Nephron progenitor cell (in vitro differentiated cells): Measurements from ENCODE around the gene CERS1.

Source experiments
- DNase-seq: peaks from one replicate; pipeline ENCODE4 v3.0.0; 2021
- H3K27ac Mint-ChIP-seq: 2 replicates; pipeline ENCODE4 v1.8.0; 2021; ENCODE audit warnings: mild to moderate bottlenecking, moderate library complexity, mixed read lengths
- H3K27me3 Mint-ChIP-seq: 2 replicates; pipeline ENCODE4 v1.8.0; 2021; ENCODE audit warnings: mild to moderate bottlenecking, low read depth, mixed read lengths; ENCODE audit not compliant: poor library complexity
- H3K36me3 Mint-ChIP-seq: 2 replicates; pipeline ENCODE4 v1.8.0; 2021; ENCODE audit warnings: low read depth, mixed read lengths
- H3K4me1 Mint-ChIP-seq: 2 replicates; pipeline ENCODE4 v1.8.0; 2021; ENCODE audit warnings: mixed read lengths
- H3K4me3 Mint-ChIP-seq: 2 replicates; pipeline ENCODE4 v1.8.0; 2021; ENCODE audit warnings: mild to moderate bottlenecking, moderate library complexity, mixed read lengths
- H3K9me3 Mint-ChIP-seq: 2 replicates; pipeline ENCODE4 v1.8.0; 2021; ENCODE audit warnings: mild to moderate bottlenecking, moderate library complexity, mixed read lengths
- TF ChIP-seq, protein P1 (sequence below): fragments of 200-600 bp; sonication (generic); IDR thresholded peaks from 2 replicates; pipeline ENCODE4 v1.5.0; 2021; ENCODE audit warnings: antibody characterized with exemption

Gene CERS1

GRCh38 chr19:18940769-18941627, 45.0 kb upstream of the CERS1 start, which contains the start of gene HOMER3:
Gene HOMER3, minus strand, starts transcription at chr19:18941217. Its CDS starts 2,235 bp downstream, at chr19:18938982.
- H3K27me3 Mint-ChIP-seq, result peaks cover 3% of the 10 kb centered on the region
- peaks cover 31% of the 10 kb centered on the region for H3K4me1 Mint-ChIP-seq
- H3K9me3 Mint-ChIP-seq, result no peaks in the 10 kb centered on the region
- TF ChIP-seq, protein P1, sequence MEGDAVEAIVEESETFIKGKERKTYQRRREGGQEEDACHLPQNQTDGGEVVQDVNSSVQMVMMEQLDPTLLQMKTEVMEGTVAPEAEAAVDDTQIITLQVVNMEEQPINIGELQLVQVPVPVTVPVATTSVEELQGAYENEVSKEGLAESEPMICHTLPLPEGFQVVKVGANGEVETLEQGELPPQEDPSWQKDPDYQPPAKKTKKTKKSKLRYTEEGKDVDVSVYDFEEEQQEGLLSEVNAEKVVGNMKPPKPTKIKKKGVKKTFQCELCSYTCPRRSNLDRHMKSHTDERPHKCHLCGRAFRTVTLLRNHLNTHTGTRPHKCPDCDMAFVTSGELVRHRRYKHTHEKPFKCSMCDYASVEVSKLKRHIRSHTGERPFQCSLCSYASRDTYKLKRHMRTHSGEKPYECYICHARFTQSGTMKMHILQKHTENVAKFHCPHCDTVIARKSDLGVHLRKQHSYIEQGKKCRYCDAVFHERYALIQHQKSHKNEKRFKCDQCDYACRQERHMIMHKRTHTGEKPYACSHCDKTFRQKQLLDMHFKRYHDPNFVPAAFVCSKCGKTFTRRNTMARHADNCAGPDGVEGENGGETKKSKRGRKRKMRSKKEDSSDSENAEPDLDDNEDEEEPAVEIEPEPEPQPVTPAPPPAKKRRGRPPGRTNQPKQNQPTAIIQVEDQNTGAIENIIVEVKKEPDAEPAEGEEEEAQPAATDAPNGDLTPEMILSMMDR, result no peak
- peak within 1 kb of the TSS; percentile 90 for H3K4me3 Mint-ChIP-seq
- peak within 1 kb of the TSS; percentile 87 for H3K27ac Mint-ChIP-seq
- DNase-seq, result peak; percentile 94
- peaks cover 23% of the 10 kb centered on the region for H3K36me3 Mint-ChIP-seq

- H3K9me3 Mint-ChIP-seq, result no peaks in the 10 kb centered on the region
- H3K27ac Mint-ChIP-seq, result peak overlapping the region; percentile 87
- peaks cover 31% of the 10 kb centered on the region for H3K4me1 Mint-ChIP-seq
- peak overlapping the region; percentile 90 for H3K4me3 Mint-ChIP-seq
- TF ChIP-seq, protein P1, result no peak
- peaks cover 22% of the 10 kb centered on the region for H3K36me3 Mint-ChIP-seq
- peaks cover 3% of the 10 kb centered on the region for H3K27me3 Mint-ChIP-seq
- DNase-seq, result peak; percentile 77
Measured at GRCh38 chr19:18939922-18940768, 44.2 kb upstream of the CERS1 start.

DNA sequence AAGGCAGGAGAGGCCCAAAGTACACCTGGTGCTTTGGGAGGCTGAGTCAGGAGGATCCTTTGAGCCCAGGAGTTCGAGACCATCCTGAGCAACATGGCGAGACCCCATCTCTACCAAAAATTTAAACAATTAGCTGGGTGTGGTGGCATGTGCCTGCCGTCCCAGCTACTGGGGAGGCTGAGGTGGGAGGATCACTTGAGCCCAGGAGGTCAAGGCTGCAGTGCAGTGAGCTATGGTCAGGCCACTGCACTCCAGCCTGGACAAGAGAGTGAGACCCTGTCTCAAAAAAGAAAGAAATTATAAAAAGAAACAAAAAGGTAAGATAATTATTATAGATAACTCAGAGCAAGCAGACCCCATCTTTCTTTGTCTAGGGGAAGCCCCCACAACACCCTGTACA, 43.2 kb upstream of the CERS1 start:
- Mint-ChIP-seq H3K4me1 (peaks cover 33% of the 10 kb centered on the region), H3K36me3 (peaks cover 30% of the 10 kb centered on the region), H3K27ac (peak overlapping the region; percentile 48), H3K4me3 (peak overlapping the region; percentile 90), H3K27me3 (peaks cover 3% of the 10 kb centered on the region), H3K9me3 (no peaks in the 10 kb centered on the region)
- no peak for DNase-seq
- TF ChIP-seq, protein P1, result no peak

DNA sequence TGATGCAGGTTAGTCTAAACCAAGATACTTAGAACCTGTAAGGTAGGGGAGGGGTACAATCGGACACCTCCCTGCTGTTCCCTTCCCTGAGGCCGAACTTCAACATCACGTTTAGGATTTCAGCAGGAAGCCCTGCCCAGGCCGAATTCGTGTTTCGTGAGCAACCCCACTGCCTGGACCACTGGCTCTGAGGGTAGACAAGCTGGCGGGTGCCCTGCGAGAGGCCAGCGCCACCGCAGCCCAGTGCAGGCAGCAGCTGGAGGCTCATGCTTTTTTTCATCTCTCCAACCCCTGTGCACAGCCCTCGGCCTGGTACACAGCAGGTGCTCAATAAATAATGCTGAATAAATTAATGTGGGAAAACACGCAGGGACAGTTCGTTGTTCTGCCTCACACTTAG, 37.3 kb upstream of the CERS1 start:
- Mint-ChIP-seq H3K4me3 (no peak overlapping the region), H3K4me1 (peaks cover 21% of the 10 kb centered on the region)

DNA sequence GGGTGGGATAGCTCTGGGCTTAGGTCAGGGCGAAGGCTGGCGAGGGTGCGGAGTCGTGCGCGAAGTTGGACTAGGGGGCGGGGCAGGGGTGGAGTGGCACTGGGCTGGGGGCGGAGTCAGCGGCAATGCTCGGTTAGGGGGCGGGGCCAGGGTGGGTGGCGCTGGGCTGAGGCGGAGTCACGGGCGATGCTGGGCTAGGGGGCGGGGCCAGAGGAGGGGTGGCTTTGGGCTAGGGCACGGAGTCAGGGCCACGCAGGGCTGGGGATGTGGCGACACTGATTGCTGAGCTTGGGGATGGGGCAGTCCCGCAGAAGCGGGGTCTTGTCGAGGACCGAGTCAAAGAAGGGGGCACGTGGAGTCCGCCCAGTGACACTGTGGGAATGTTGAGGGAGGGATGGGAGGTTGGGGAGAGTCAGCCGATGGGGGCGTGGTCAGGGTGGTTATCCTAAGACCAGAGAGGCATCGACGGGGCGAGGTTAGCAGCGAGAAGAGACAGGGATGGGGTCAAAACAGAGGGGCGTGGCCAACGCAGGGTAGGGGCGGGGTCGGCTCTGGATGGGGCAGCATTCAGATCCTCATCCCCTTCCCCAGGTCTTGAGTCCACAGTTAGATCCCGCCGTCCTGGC, 36.4 kb upstream of the CERS1 start:
- Mint-ChIP-seq H3K9me3 (no peaks in the 10 kb centered on the region), H3K27me3 (no peaks in the 10 kb centered on the region), H3K4me3 (peak overlapping the region; percentile 59), H3K36me3 (peaks cover 42% of the 10 kb centered on the region), H3K4me1 (peaks cover 21% of the 10 kb centered on the region), H3K27ac (peak overlapping the region; percentile 90)
- TF ChIP-seq, protein P1, result no peak
- DNase-seq, result peak; percentile 97

More for the DNA sequence above, 37.3 kb upstream of the CERS1 start:
- no peak overlapping the region for H3K27ac Mint-ChIP-seq
- H3K36me3 Mint-ChIP-seq, result peaks cover 46% of the 10 kb centered on the region
- no peaks in the 10 kb centered on the region for H3K9me3 Mint-ChIP-seq
- DNase-seq, result no peak
- H3K27me3 Mint-ChIP-seq, result no peaks in the 10 kb centered on the region
- TF ChIP-seq, protein P1, result no peak
